A549 (cell line): ENCODE measurements around the gene CLIC4. TPM values are rescaled to one million over a fixed set of nuclear protein-coding genes. Genes with fewer than 3 reads are reported as not detected.

Source experiments
- ATAC-seq, 2 experiments: fragments of 200-7000 bp in 1 of 2; fragments of >200 bp in 1 of 2; cut with Nextera tagmentation in 1 of 2; cut with Tn5 transposase in 1 of 2; 3 replicates each; pipeline versions ENCODE4 v1.8.0 to v1.9.1; 2018 to 2020; ENCODE audit warnings: mild to moderate bottlenecking in 1 of 2, moderate library complexity in 1 of 2
- CTCF ChIA-PET: fragments of 300-600 bp; sonication (Branson Sonifier 250); formaldehyde crosslinking; extraction: SDS; loops from one replicate; lab custom pipeline; 2021; ENCODE audit warnings: antibody characterized with exemption, inconsistent platforms; lab: Yijun Ruan, JAX
- POLR2A ChIA-PET: fragments of 350-600 bp; formaldehyde crosslinking; extraction: SDS; loops from one replicate; lab custom pipeline; 2021; ENCODE audit warnings: antibody characterized with exemption, inconsistent platforms; lab: Yijun Ruan, JAX
- DNase-seq, 2 experiments: peaks; one replicate each; pipeline versions ENCODE4 v3.0.0 to v3.0.0-alpha.2; 2011 to 2016; ENCODE audit warnings: low read depth in 1 of 2, low spot score in 1 of 2
- FAIRE-seq: peaks from 2 replicates; lab custom pipeline; 2011; peaks lifted over from hg19 to GRCh38; lab: Jason Lieb, UNC
- H3K27ac ChIP-seq, 2 experiments: fragments of >200 bp; sonication (Bioruptor Twin); formaldehyde crosslinking; 3 replicates each; pipeline ENCODE4 v1.5.1; 2016 to 2017
- H3K4me1 ChIP-seq: fragments of >200 bp; sonication (Bioruptor Twin); formaldehyde crosslinking; 3 replicates; pipeline ENCODE4 v1.6.1; 2016
- H3K4me2 ChIP-seq: fragments of >200 bp; sonication (Bioruptor Twin); formaldehyde crosslinking; 3 replicates; pipeline ENCODE4 v1.6.1; 2016
- H3K4me3 ChIP-seq: fragments of >200 bp; sonication (Bioruptor Twin); formaldehyde crosslinking; 3 replicates; pipeline ENCODE4 v1.5.1; 2016
- H3K9me3 ChIP-seq: fragments of >200 bp; sonication (Bioruptor Twin); formaldehyde crosslinking; 3 replicates; pipeline ENCODE4 v1.6.1; 2016
- CEBPB ChIP-seq, 2 experiments: fragments of >200 bp in 1 of 2; sonication (Bioruptor Twin) in 1 of 2; formaldehyde crosslinking in 1 of 2; IDR thresholded peaks; 2 replicates each; pipeline ENCODE4 v1.6.1; 2012 to 2016
- CHD4 ChIP-seq: fragments of 200-600 bp; sonication (generic); IDR thresholded peaks from 2 replicates; pipeline ENCODE4 v1.6.1; 2016; ENCODE audit warnings: antibody characterized with exemption, mild to moderate bottlenecking, borderline replicate concordance
- ESRRA ChIP-seq: fragments of 150-350 bp; IDR thresholded peaks from 2 replicates; pipeline ENCODE4 v1.6.1; 2014; ENCODE audit warnings: mild to moderate bottlenecking, low read length, borderline replicate concordance
- FOSL2 ChIP-seq, 2 experiments: fragments of 450-650 bp in 1 of 2; fragments of >200 bp in 1 of 2; sonication (Bioruptor Twin) in 1 of 2; formaldehyde crosslinking; IDR thresholded peaks; 2 replicates each; pipeline versions ENCODE4 v1.5.0 to v1.6.1; 2016 to 2020; ENCODE audit warnings: mild to moderate bottlenecking in 1 of 2, moderate library complexity in 1 of 2
- FOXS1 ChIP-seq: fragments of 250-450 bp; sonication (Bioruptor Pico); IDR thresholded peaks from 2 replicates; pipeline ENCODE4 v1.5.0; 2020; ENCODE audit warnings: mild to moderate bottlenecking, moderate library complexity
- HDAC2 ChIP-seq: fragments of 200-600 bp; sonication (generic); IDR thresholded peaks from 2 replicates; pipeline ENCODE4 v1.6.1; 2016
- HEYL ChIP-seq: fragments of 250-450 bp; sonication (Bioruptor Pico); IDR thresholded peaks from 2 replicates; pipeline ENCODE4 v1.8.0; 2021; ENCODE audit warnings: mild to moderate bottlenecking, moderate library complexity
- JUNB ChIP-seq: fragments of >200 bp; sonication (Bioruptor Twin); formaldehyde crosslinking; IDR thresholded peaks from 2 replicates; pipeline ENCODE4 v1.6.1; 2016
- KDM5A ChIP-seq: fragments of 200-600 bp; sonication (generic); IDR thresholded peaks from 2 replicates; pipeline ENCODE4 v1.6.1; 2016; ENCODE audit warnings: antibody characterized with exemption, mild to moderate bottlenecking
- NR3C1 ChIP-seq: fragments of >200 bp; sonication (Bioruptor Twin); formaldehyde crosslinking; IDR thresholded peaks from 3 replicates; pipeline ENCODE4 v1.6.1; 2017
- PHF8 ChIP-seq: fragments of 200-600 bp; sonication (generic); IDR thresholded peaks from 2 replicates; pipeline ENCODE4 v1.6.1; 2016; ENCODE audit warnings: low read depth, mild to moderate bottlenecking, antibody characterized with exemption, moderate library complexity, borderline replicate concordance
- RCOR1 ChIP-seq: fragments of 150-350 bp; IDR thresholded peaks from 2 replicates; pipeline ENCODE4 v1.6.1; 2014; ENCODE audit warnings: antibody characterized with exemption, low read length, low read depth
- WGBS: methylation state at CpG from one replicate; pipeline ENCODE4 v1.1.6; 2017; ENCODE audit errors: missing lambda C conversion rate; 5-methylcytosine and 5-hydroxymethylcytosine counted together
- polyA plus RNA-seq, 4 experiments: library from polyadenylated mRNA; depleted of rRNA in 3 of 4; stranded (reverse); fragments of >200 nt; fragmentation: RNase III in 1 of 4; extraction: RNeasy Plus Mini Kit Qiagen cat#74134 plus additional on column Dnase treatment in 1 of 4; gene quantifications; 2 replicates in 3 of 4; 3 replicates in 1 of 4; pipeline ENCODE4 v1.2.3, GENCODE V29; 2011 to 2017
- TF ChIP-seq, protein P1 (sequence below): fragments of >200 bp; sonication (Bioruptor Twin); formaldehyde crosslinking; IDR thresholded peaks from 3 replicates; pipeline ENCODE4 v1.5.1; 2016
- TF ChIP-seq, protein P2 (sequence below): fragments of >200 bp; sonication (Bioruptor Twin); formaldehyde crosslinking; IDR thresholded peaks from 3 replicates; pipeline ENCODE4 v1.6.1; 2016

Gene CLIC4
- polyA plus RNA-seq, 2 of the 4 experiments (the other 2 are of a cell fraction) = 52.1 to 97.4 TPM

DNA sequence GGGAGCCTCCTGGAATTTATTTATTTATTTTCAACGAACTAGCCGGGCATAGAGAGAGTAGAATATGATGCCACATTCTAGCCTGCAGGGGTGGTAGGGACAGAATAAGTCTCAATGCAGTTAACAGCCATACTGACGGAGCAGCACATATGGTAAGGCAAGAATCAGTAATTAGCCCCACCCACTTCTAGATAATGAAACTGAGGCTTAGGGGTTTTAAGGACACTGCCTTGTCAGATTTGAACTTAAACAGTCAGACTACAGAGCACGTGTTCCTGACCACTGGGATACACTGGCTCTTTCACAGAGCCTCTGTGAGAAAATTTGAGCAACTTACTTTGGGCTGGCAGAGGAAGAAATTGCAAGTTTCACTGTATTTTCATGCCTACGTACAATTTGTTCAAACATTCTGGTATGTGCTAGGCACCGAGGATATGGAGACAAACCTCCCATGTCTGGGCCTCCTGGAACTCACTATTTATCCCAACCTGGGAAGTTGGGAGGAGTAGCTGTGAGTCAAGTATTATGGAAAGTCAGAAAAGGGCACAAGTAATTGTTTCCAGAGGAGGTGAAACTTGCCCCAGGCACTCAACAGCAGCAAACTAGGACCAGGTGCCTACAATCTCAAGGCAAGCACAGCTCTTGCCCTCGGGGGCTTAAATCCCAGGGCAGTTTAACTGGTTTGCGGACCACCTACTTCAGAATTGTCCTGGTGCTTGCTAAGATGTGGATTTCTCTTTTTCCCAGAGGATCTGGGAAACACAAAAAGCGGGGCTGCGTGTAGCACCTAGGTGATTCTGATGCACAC lies 1.6 kb upstream of the CLIC4 start:
- Histone ChIP-seq H3K4me2 (no peak overlapping the region), H3K4me1 (peaks cover 16% of the 10 kb centered on the region; the same call in 2 of the 3 replicates), H3K4me3 (no peak overlapping the region), H3K27ac (peak overlapping the region in 1 of 2 experiments; percentile 61; a peak in 2 of 6 replicates), H3K9me3 (no peaks in the 10 kb centered on the region)
- no peak for DNase-seq
- 86% methylated on average over 8 of the region's 10 CpGs for WGBS
- FAIRE-seq = no peak
- ATAC-seq = no peak
- TF ChIP-seq FOXS1 (CRISPR knock-in tag) = no peak
- ChIA-PET POLR2A (interaction anchor here (1.9 kb wide), 1 partner anchor 38 kb away, joined by 11 read pairs; no protein-coding TSS in a partner anchor), CTCF (interaction anchor here (1.9 to 2.1 kb wide), 2 partner anchors 11 to 55 kb away, joined by 10 to 12 read pairs; no protein-coding TSS in a partner anchor)

DNA sequence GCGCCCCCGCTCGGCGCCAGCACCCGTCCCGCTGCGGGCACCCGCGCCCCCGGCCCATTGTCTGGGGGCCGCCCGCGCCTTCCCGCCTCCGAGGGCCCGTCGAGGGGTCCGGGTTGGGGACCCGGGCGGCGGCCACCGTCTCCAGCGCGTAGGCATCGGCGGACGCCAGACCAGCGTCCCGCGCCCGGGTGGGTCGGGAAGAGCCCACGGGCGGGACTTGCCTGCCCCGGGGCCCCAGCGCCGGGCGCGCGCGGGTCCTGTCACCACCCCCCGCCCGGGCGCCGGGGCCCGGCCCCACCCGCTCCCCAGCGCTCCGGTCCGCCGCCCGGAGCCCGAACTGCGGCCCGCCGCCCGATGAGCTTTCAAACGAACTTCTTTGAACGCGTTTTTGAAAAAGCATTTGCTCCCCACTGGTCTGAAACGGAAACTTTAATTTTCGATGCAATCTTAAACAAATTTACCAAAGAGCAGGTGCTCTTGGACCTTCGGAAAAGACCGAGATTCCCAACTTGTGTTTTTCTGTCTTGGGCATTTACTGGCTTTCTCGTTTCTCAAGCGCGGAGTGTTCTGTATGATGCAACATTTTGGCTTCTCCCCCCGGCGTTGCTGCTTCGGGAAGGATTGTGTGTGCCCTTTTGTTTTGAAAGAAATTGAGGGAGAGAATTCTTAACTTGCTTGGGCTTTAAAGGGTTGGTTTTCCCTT lies 615 bp downstream of the CLIC4 start:
- Histone ChIP-seq H3K4me1 (peaks cover 16% of the 10 kb centered on the region; the same call in 2 of the 3 replicates), H3K9me3 (no peaks in the 10 kb centered on the region), H3K4me2 (peak overlapping the region; percentile 73), H3K4me3 (peak overlapping the region; percentile 63), H3K27ac (peak overlapping the region; percentile 88 to 96)
- WGBS = 4% methylated on average over 19 of the region's 70 CpGs
- FAIRE-seq = no peak
- DNase-seq = peak in 1 of 2 experiments; percentile 57
- CTCF ChIA-PET = interaction anchor here (0.6 to 2.1 kb wide), 14 partner anchors 9 to 153 kb away, joined by 3 to 12 read pairs (median 4); no protein-coding TSS in a partner anchor
- peak in 1 of 2 experiments; percentile 44; a peak in 2 of 6 replicates for ATAC-seq
- TF ChIP-seq, protein P1, sequence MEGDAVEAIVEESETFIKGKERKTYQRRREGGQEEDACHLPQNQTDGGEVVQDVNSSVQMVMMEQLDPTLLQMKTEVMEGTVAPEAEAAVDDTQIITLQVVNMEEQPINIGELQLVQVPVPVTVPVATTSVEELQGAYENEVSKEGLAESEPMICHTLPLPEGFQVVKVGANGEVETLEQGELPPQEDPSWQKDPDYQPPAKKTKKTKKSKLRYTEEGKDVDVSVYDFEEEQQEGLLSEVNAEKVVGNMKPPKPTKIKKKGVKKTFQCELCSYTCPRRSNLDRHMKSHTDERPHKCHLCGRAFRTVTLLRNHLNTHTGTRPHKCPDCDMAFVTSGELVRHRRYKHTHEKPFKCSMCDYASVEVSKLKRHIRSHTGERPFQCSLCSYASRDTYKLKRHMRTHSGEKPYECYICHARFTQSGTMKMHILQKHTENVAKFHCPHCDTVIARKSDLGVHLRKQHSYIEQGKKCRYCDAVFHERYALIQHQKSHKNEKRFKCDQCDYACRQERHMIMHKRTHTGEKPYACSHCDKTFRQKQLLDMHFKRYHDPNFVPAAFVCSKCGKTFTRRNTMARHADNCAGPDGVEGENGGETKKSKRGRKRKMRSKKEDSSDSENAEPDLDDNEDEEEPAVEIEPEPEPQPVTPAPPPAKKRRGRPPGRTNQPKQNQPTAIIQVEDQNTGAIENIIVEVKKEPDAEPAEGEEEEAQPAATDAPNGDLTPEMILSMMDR = no peak
- peak; percentile 41 to 83; a peak in 3 of 4 replicates for TF ChIP-seq CEBPB (IDR thresholded peaks at IDR 0.05)
- 0 out of 2 replicates have a peak, but pooled peaks have one; percentile 18 for TF ChIP-seq PHF8
- TF ChIP-seq, all 56 proteins: peak for 2
- POLR2A ChIA-PET = interaction anchor here (1.0 to 1.9 kb wide), 10 partner anchors 17 to 89 kb away, joined by 3 to 14 read pairs (median 6); no protein-coding TSS in a partner anchor

DNA sequence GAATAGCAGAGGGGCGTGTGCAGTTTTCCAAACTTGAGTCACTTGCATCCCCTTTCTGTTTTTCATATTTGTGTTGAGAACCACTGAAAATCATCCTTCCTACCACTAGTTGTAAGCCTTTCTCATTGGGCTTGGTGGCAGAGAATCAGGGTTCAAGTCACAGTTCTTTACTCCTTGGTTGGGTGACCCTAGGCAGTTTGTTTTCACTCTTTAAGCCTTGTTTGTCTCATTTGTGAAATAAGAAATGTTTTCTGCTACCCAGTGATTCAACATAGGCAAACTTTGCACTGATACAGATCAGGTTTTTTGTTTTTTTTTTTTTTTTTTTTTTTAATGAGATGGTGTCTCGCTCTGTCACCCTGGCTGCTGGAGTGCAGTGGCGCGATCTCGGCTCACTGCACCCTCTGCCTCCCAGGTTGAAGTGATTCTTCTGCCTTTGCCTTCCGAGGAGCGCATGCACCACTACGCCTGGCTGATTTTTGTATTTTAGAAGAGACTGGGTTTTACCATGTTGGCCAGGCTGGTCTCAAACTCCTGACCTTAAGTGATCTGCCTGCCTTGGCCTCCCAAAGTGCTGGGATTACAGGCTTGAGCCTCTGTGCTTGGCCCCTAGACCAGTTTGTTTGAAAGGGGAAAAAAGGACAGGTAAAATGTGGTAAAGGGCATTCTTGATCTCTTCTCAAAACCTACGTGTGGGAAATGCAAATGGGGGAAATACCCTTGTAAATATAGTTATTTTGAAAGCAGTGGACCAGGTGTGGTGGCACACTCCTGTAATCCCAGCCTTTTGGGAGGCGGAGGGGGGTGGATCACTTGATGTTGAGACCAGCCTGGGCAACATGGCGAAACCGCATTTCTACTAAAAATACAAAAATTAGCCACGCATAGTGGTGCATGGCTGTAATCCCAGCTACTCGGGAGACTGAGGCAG lies 3.2 kb downstream of the CLIC4 start:
- peaks cover 28% of the 10 kb centered on the region for H3K4me1 ChIP-seq
- CTCF ChIA-PET = interaction anchor here (0.7 to 0.8 kb wide), 2 partner anchors 60 to 99 kb away, joined by 3 read pairs; no protein-coding TSS in a partner anchor
- POLR2A ChIA-PET = no interaction called here
- no peaks in the 10 kb centered on the region for H3K9me3 ChIP-seq
- 95% methylated on average over 14 of the region's 14 CpGs for WGBS
- TF ChIP-seq NR3C1 = no peak
- no peak for TF ChIP-seq JUNB
- TF ChIP-seq HDAC2 = no peak
- TF ChIP-seq, all 56 proteins: peak for 0
- ATAC-seq = no peak
- H3K27ac ChIP-seq = no peak overlapping the region
- no peak overlapping the region for H3K4me3 ChIP-seq
- peak overlapping the region; percentile 9; the same call in 2 of the 3 replicates for H3K4me2 ChIP-seq
- FAIRE-seq = no peak
- DNase-seq = no peak

DNA sequence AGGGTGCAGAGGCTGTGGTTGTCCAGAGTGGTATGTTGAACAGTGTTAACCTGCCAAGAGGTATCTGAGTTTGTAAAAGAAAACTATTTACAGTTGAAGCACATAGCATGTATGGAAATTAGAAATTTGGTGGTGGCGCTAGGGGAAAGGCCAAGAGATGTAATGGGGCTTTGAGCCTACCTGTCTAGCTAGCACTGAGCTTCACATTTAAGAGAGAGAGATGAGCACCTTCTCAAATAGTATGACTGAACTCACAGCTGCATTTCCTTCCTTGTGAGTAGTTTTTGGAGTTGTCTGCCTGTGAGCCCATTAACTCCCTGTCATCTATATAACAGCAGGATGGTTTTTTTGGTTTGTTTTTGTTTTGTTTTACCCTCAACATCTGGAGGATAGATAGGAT lies 4.0 kb downstream of the CLIC4 start:
- no peak overlapping the region for H3K27ac ChIP-seq
- H3K4me3 ChIP-seq = no peak overlapping the region
- ATAC-seq = no peak
- TF ChIP-seq FOSL2 (IDR thresholded peaks at IDR 0.05) (no peak), FOSL2 (CRISPR knock-in tag; IDR thresholded peaks at IDR 0.05) (no peak), PHF8 (no peak), RCOR1 (no peak), CHD4 (no peak), NR3C1 (no peak), KDM5A (no peak), ESRRA (no peak), HDAC2 (no peak), HEYL (CRISPR knock-in tag) (no peak)
- TF ChIP-seq, protein P2, sequence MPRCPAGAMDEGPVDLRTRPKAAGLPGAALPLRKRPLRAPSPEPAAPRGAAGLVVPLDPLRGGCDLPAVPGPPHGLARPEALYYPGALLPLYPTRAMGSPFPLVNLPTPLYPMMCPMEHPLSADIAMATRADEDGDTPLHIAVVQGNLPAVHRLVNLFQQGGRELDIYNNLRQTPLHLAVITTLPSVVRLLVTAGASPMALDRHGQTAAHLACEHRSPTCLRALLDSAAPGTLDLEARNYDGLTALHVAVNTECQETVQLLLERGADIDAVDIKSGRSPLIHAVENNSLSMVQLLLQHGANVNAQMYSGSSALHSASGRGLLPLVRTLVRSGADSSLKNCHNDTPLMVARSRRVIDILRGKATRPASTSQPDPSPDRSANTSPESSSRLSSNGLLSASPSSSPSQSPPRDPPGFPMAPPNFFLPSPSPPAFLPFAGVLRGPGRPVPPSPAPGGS = no peak
- no peak overlapping the region for H3K4me2 ChIP-seq
- peaks cover 23% of the 10 kb centered on the region for H3K4me1 ChIP-seq
- no peaks in the 10 kb centered on the region for H3K9me3 ChIP-seq
- POLR2A ChIA-PET = no interaction called here
- no peak for FAIRE-seq
- WGBS = 96% methylated on average over 1 of the region's 1 CpG
- DNase-seq = no peak
- CTCF ChIA-PET = no interaction called here
